ENCODE results near the gene TUBB2B. TPM values are rescaled to one million over a fixed set of nuclear protein-coding genes. Genes with fewer than 3 reads are reported as not detected.

TUBB2B gene
- total and polyA plus RNA-seq, 10 of the 15 experiments (the other 5 are each of a cell fraction or from before 2014, with no cell fraction given) = 2.6 to 75.2 (median 21.2) TPM

GRCh38 chr6:3232017-3232945 lies 4.8 kb upstream of the TUBB2B start:
- POLR2A ChIA-PET = no interaction called here

More at GRCh38 chr6:3232017-3232945, 4.8 kb upstream of the TUBB2B start:
- ATAC-seq (no peak), FAIRE-seq (no peak), DNase-seq (ENCODE audit: low read depth, low spot score) (no peak)
- H3K9me3 ChIP-seq (replicated peaks; ENCODE audit: control insufficient read depth, insufficient read depth, low read length) = no peaks in the 10 kb centered on the region
- no peak overlapping the region for H3K9ac ChIP-seq (ENCODE audit: control insufficient read depth, insufficient read depth, low read length)
- CTCF ChIA-PET = interaction anchor here (1.5 kb wide), 1 partner anchor 19 kb away, joined by 3 read pairs; no protein-coding TSS in a partner anchor
- peaks cover 50% of the 10 kb centered on the region for H3K4me1 ChIP-seq (ENCODE audit: control insufficient read depth, insufficient read depth, low read length)
- H4K20me1 ChIP-seq (ENCODE audit: control insufficient read depth, insufficient read depth) = no peaks in the 10 kb centered on the region
- no TSS peak for BruUV-seq (replicated peaks)
- SMC1A ChIA-PET (ENCODE audit: uncharacterized antibody, unreplicated experiment) = no interaction called here
- in situ Hi-C loops (cut with MboI) = no loop called here
- no peaks in the 10 kb centered on the region for H3K79me2 ChIP-seq (ENCODE audit: control insufficient read depth, insufficient read depth, low read length)
- H3K36me3 ChIP-seq (ENCODE audit: control insufficient read depth in 2 of 2, insufficient read depth in 2 of 2, low read length in 1 of 2) = no peaks in the 10 kb centered on the region
- 32% methylated on average over 23 of the region's 23 CpGs for WGBS (ENCODE audit: insufficient coverage, insufficient replicate concordance, low lambda C conversion rate, missing lambda C conversion rate)
- RAD21 ChIA-PET (ENCODE audit: unreplicated experiment) = interaction anchor here (0.9 kb wide), 1 partner anchor 19 kb away, joined by 4 read pairs; no protein-coding TSS in a partner anchor
- peaks cover 23 to 27% of the 10 kb centered on the region in 2 experiments for H3K27me3 ChIP-seq (replicated peaks in 1 of 2; ENCODE audit: control insufficient read depth in 2 of 2, insufficient read depth in 2 of 2, low read length in 1 of 2)
- 0 out of 2 replicates have a peak overlapping the region, but pooled peaks have one; percentile 47 for H3K4me3 ChIP-seq
- H3K27ac ChIP-seq (ENCODE audit: control insufficient read depth, insufficient read depth) = no peak overlapping the region
- H3K4me2 ChIP-seq (ENCODE audit: control insufficient read depth, insufficient read depth) = peak overlapping the region; percentile 79
- no peak overlapping the region; the same call in 1 of the 2 replicates for H2AFZ ChIP-seq (ENCODE audit: control insufficient read depth, low read depth, low read length)
- intact Hi-C loops (cut with micrococcal nuclease; ENCODE audit: unreplicated experiment) = no loop called here
- TF ChIP-seq MXI1 (IDR thresholded peaks at IDR 0.05; ENCODE audit: low read depth, low read length) (no peak), HDAC6 (IDR thresholded peaks at IDR 0.05; ENCODE audit: unreplicated experiment) (no peak), MEF2A (IDR thresholded peaks at IDR 0.05; ENCODE audit: insufficient read depth, low read depth, low read length) (no peak), ASH2L (IDR thresholded peaks at IDR 0.05; ENCODE audit: borderline replicate concordance, low read depth) (no peak), SKIL (IDR thresholded peaks at IDR 0.05; ENCODE audit: low read depth, poor library complexity, severe bottlenecking) (no peak), SRF (IDR thresholded peaks at IDR 0.05; ENCODE audit: low read depth in 2 of 2, low read length in 2 of 2) (no peak), YBX1 (IDR thresholded peaks at IDR 0.05) (no peak), ZNF687 (IDR thresholded peaks at IDR 0.05) (no peak), CHD4 (IDR thresholded peaks at IDR 0.05) (no peak), ESRRA (IDR thresholded peaks at IDR 0.05; ENCODE audit: low read length) (no peak), SIN3A (IDR thresholded peaks at IDR 0.05; ENCODE audit: low read depth, low read length) (no peak), CBX3 (IDR thresholded peaks at IDR 0.05; ENCODE audit: borderline replicate concordance, low read depth) (no peak), POU2F2 (IDR thresholded peaks at IDR 0.05; ENCODE audit: borderline replicate concordance, low read depth, low read length) (no peak), PAX5 (IDR thresholded peaks at IDR 0.05; ENCODE audit: borderline replicate concordance, low read depth, low read length) (no peak)

Data from GM12878 (cell line).